Panc1 (cell line): Measurements from ENCODE around the gene RBM47. TPM values are rescaled to one million over a fixed set of nuclear protein-coding genes. Genes with fewer than 3 reads are reported as not detected.
"Not testable (repeated sequence)": the region's sequence is repeated elsewhere in the genome, so short reads cannot be mapped to it uniquely, and the experiment has no call there.

Source experiments
- ATAC-seq: fragments of 200-7000 bp; cut with Tn5 transposase; 2 replicates; pipeline ENCODE4 v1.9.1; 2020; ENCODE audit warnings: mild to moderate bottlenecking, moderate library complexity
- BruUV-seq: library from RNA; stranded (reverse); fragments of 400-500 nt; replicated peaks from 2 replicates; lab custom pipeline; 2021; lab: Mats Ljungman, UMichigan
- CTCF ChIA-PET: fragments of 300-600 bp; sonication (Branson Sonifier 250); formaldehyde crosslinking; loops from one replicate; lab custom pipeline; 2022; ENCODE audit warnings: antibody characterized with exemption; lab: Charles Lee
- POLR2A ChIA-PET: fragments of 300-600 bp; sonication (Branson Sonifier 250); formaldehyde crosslinking; loops from one replicate; lab custom pipeline; 2022; ENCODE audit warnings: antibody characterized with exemption; lab: Charles Lee
- DNase-seq: peaks from one replicate; pipeline ENCODE4 v3.0.0-alpha.2; 2010; ENCODE audit warnings: low read depth, low spot score
- H3K27ac ChIP-seq: 2 replicates; pipeline ENCODE4 v1.5.1; 2011; ENCODE audit warnings: mild to moderate bottlenecking, low read length, inconsistent platforms
- H3K27me3 ChIP-seq: fragments of 200-500 bp; sonication (Bioruptor generic); 2 replicates; pipeline ENCODE4 v1.6.0; 2014; ENCODE audit warnings: low read length, inconsistent platforms; ENCODE audit not compliant: control insufficient read depth, insufficient read depth
- H3K36me3 ChIP-seq: fragments of 200-500 bp; sonication (Bioruptor generic); 2 replicates; pipeline ENCODE4 v1.5.1; 2014; ENCODE audit warnings: inconsistent platforms, mild to moderate bottlenecking, low read length, moderate library complexity; ENCODE audit not compliant: control insufficient read depth, insufficient read depth
- H3K4me1 ChIP-seq: 2 replicates; pipeline ENCODE4 v1.5.1; 2011; ENCODE audit warnings: inconsistent platforms, mild to moderate bottlenecking, low read length, moderate library complexity; ENCODE audit not compliant: control insufficient read depth, insufficient read depth
- H3K4me3 ChIP-seq, 2 experiments: 2 replicates each; pipeline ENCODE4 v1.5.1; 2011 to 2012; ENCODE audit warnings: low read depth in 2 of 2, low read length in 2 of 2, mild to moderate bottlenecking in 2 of 2, inconsistent platforms in 1 of 2, moderate library complexity in 1 of 2
- H3K9me3 ChIP-seq: fragments of 200-500 bp; sonication (Bioruptor generic); 2 replicates; pipeline ENCODE4 v1.5.1; 2014; ENCODE audit warnings: low read depth, mild to moderate bottlenecking, inconsistent platforms, low read length, moderate library complexity; ENCODE audit not compliant: control insufficient read depth, insufficient read depth
- CTCF ChIP-seq: fragments of 450-650 bp; IDR thresholded peaks from 2 replicates; pipeline ENCODE4 v1.5.1; 2017; ENCODE audit warnings: mild to moderate bottlenecking
- POLR2AphosphoS5 ChIP-seq: IDR thresholded peaks from 2 replicates; pipeline ENCODE4 v1.6.1; 2012; ENCODE audit warnings: mild to moderate bottlenecking, low read depth, low read length, moderate library complexity
- REST ChIP-seq, 2 experiments: IDR thresholded peaks; 2 replicates each; pipeline ENCODE4 v1.6.1; 2011 to 2012; ENCODE audit warnings: low read depth in 2 of 2, control low read depth in 1 of 2, low read length in 1 of 2, mild to moderate bottlenecking in 1 of 2, moderate library complexity in 1 of 2; ENCODE audit not compliant: insufficient read depth in 1 of 2
- SIN3A ChIP-seq: IDR thresholded peaks from 2 replicates; pipeline ENCODE4 v1.6.1; 2012; ENCODE audit warnings: low read depth, mild to moderate bottlenecking, low read length, moderate library complexity, borderline replicate concordance; ENCODE audit not compliant: insufficient read depth
- TCF7L2 ChIP-seq: IDR thresholded peaks from 2 replicates; pipeline ENCODE4 v1.6.1; 2011; ENCODE audit warnings: mild to moderate bottlenecking, low read depth, low read length, inconsistent platforms
- in situ Hi-C: cut with HindIII; loops from 2 replicates; pipeline ENCODE4 v1.10.0; 2016; ENCODE audit warnings: low sequenced_read_pairs, low pct_unique_long_range_greater_than_20kb
- intact Hi-C: fragments of 100-400 bp; cut with micrococcal nuclease; formaldehyde crosslinking; loops from one replicate; pipeline ENCODE4 v1.10.0; 2022; ENCODE audit not compliant: unreplicated experiment
- total RNA-seq: library from RNA; stranded (reverse); gene quantifications from one replicate; pipeline ENCODE4 v1.2.1, GENCODE V29; 2021; ENCODE audit not compliant: unreplicated experiment

RBM47 gene
- total RNA-seq, 1 experiment from 2014 or later: 2.0 TPM

- no peak overlapping the region for H3K4me3 ChIP-seq
- no peak for DNase-seq
- H3K27me3 ChIP-seq: no peaks in the 10 kb centered on the region
- no TSS peak for BruUV-seq
- H3K4me1 ChIP-seq: peaks cover 4% of the 10 kb centered on the region; the same call in 1 of the 2 replicates
- POLR2A ChIA-PET: interaction anchor here (0.6 kb wide), 1 partner anchor 311 kb away, joined by 5 read pairs; no protein-coding TSS in a partner anchor
- no peaks in the 10 kb centered on the region for H3K9me3 ChIP-seq
- no peak overlapping the region for H3K27ac ChIP-seq
- no peaks in the 10 kb centered on the region for H3K36me3 ChIP-seq
- CTCF ChIA-PET: no interaction called here
- TF ChIP-seq CTCF: no peak
- TF ChIP-seq TCF7L2: no peak
- TF ChIP-seq SIN3A: no peak
- TF ChIP-seq REST (IDR thresholded peaks at IDR 0.05; ENCODE audit: insufficient read depth in 1 of 2, low read depth in 2 of 2, low read length in 1 of 2): no peak
- no peak for TF ChIP-seq POLR2AphosphoS5
- in situ Hi-C loops (no loop called here), intact Hi-C loops (no loop called here)
- ATAC-seq: no peak
Observed at GRCh38 chr4:40394236-40394635, 235.4 kb downstream of the RBM47 start.

GRCh38 chr4:40392241-40392640, 237.4 kb downstream of the RBM47 start:
- DNase-seq, H3K4me1 ChIP-seq, H3K27ac ChIP-seq, H3K9me3 ChIP-seq, H3K36me3 ChIP-seq, BruUV-seq, ATAC-seq, CTCF ChIA-PET, intact Hi-C loops, H3K4me3 ChIP-seq, POLR2A ChIA-PET, in situ Hi-C loops, H3K27me3 ChIP-seq: not testable (repeated sequence)

- no peaks in the 10 kb centered on the region for H3K27me3 ChIP-seq
- ChIA-PET POLR2A (no interaction called here), CTCF (no interaction called here)
- intact Hi-C loops (no loop called here), in situ Hi-C loops (no loop called here)
- H3K36me3 ChIP-seq: no peaks in the 10 kb centered on the region
- BruUV-seq: no TSS peak
- no peak overlapping the region for H3K27ac ChIP-seq
- TF ChIP-seq CTCF (no peak), SIN3A (no peak), REST (IDR thresholded peaks at IDR 0.05; ENCODE audit: insufficient read depth in 1 of 2, low read depth in 2 of 2, low read length in 1 of 2) (no peak), POLR2AphosphoS5 (no peak), TCF7L2 (no peak)
- no peak overlapping the region for H3K4me3 ChIP-seq
- ATAC-seq: no peak
- H3K9me3 ChIP-seq: no peaks in the 10 kb centered on the region
- DNase-seq: no peak
- H3K4me1 ChIP-seq: no peaks in the 10 kb centered on the region
Observed at GRCh38 chr4:40389986-40390385, 239.7 kb downstream of the RBM47 start.
